ENCODE measurements around the gene RAB13. TPM values are rescaled to one million over a fixed set of nuclear protein-coding genes. Genes with fewer than 3 reads are reported as not detected.

RAB13 gene
- total and polyA plus RNA-seq, 2 of the 8 experiments (the other 6 are each of a cell fraction or from before 2014, with no cell fraction given): 70.5 to 157 TPM

DNA sequence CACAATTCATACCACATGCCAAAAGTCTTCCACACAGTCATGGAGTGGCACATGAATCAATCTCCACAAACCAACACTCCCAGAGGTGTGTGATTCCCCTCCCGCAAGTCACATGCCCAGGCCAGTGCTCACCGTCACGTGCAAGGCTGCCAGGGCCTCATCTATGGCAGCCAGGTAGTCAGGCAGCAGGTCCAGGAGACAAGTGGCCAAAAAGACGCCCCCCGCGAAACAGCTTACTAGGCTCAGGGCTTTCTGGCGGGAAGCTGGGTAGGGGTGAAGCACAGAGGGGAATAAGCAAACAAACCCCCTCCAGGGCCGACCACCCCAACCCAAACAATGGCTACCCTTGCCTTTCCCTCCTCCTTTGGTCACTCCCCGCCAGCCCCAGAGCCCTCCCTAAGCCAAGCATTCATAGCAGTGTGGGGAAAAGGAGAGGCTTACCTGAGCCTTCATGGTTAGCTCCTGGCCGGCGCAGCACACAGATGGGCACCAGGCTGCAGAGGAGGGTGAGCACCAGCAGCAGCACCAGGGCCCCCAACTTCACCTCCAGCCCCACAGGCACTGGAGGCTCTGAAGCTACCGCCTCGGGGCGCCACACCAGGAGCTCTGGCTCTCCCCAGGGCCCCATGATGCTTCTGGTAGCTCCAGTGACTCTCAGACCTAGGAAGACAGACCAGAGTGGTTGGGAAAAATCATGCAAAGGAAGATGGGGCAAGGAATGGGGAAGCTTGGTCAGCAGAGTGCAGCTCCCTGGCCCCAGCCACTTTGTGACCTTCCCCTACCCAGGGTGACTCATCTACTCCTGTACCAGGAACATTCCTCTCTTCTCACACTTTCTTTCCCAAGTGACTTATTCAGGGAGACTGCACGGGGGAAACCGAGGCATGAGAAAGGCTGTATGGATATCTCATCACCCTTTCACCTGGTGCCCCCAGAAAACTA is 23.8 kb downstream of the RAB13 start:
- CTCF ChIA-PET (ENCODE audit: partially characterized antibody): interaction anchor here (1.0 to 2.8 kb wide), 8 partner anchors 9 to 136 kb away, joined by 3 to 19 read pairs (median 4); partner anchors contain the start of genes JTB and RAB13
- WGBS, 2 experiments (ENCODE audit: extremely low coverage in 1 of 2, insufficient coverage in 1 of 2, insufficient read length in 1 of 2, insufficient replicate concordance in 2 of 2, low coverage in 1 of 2, low lambda C conversion rate in 2 of 2, missing lambda C conversion rate in 1 of 2): 17% methylated on average over 16 of the region's 16 CpGs; no CpG with 5 or more reads in 1 of the 2 experiments
- peak overlapping the region; percentile 91 for H2BK5ac ChIP-seq (ENCODE audit: low read depth, low read length)
- no peak overlapping the region for H3K23ac ChIP-seq (ENCODE audit: insufficient read length)
- H3K4me3 ChIP-seq (ENCODE audit: extremely low read depth in 1 of 4, insufficient read depth in 2 of 4, low read depth in 3 of 4, low read length in 4 of 4): peak overlapping the region; percentile 53 to 89 (median 84)
- peak overlapping the region; percentile 71 for H2AK5ac ChIP-seq (ENCODE audit: low read depth, low read length)
- no peak overlapping the region for H2AFZ ChIP-seq (ENCODE audit: low read length)
- H3K23me2 ChIP-seq (ENCODE audit: low read depth, low read length): peaks cover 28% of the 10 kb centered on the region
- peak overlapping the region; percentile 58; the same call in 1 of the 2 replicates for H4K8ac ChIP-seq (ENCODE audit: extremely low read depth, insufficient read depth, low read length)
- peaks cover 7 to 17% (median 12%) of the 10 kb centered on the region in 4 experiments for H3K4me1 ChIP-seq (replicated peaks in 1 of 4; ENCODE audit: control insufficient read depth in 3 of 4, insufficient read depth in 4 of 4, low read length in 3 of 4)
- DNase-seq (ENCODE audit: low read depth in 1 of 2, low spot score in 2 of 2): no peak
- H3K14ac ChIP-seq (ENCODE audit: insufficient read length): no peak overlapping the region
- peaks cover 11 to 26% (median 19%) of the 10 kb centered on the region in 4 experiments for H3K36me3 ChIP-seq (ENCODE audit: control insufficient read depth in 2 of 4, insufficient read depth in 4 of 4, low read length in 3 of 4)
- H3K18ac ChIP-seq (ENCODE audit: extremely low read depth, low read length): peak overlapping the region; percentile 84; the same call in 1 of the 2 replicates
- H3K4ac ChIP-seq (replicated peaks; ENCODE audit: insufficient read length, low read depth, low read length): peak overlapping the region; percentile 44
- peak overlapping the region; percentile 46 for H4K91ac ChIP-seq (replicated peaks; ENCODE audit: insufficient read length, low read length)
- no peaks in the 10 kb centered on the region for H3K9me3 ChIP-seq (ENCODE audit: insufficient read depth in 2 of 2, low read depth in 1 of 2, low read length in 1 of 2)
- peaks cover 18 to 41% of the 10 kb centered on the region in 2 experiments for H3K79me2 ChIP-seq (ENCODE audit: control insufficient read depth in 1 of 2, insufficient read depth in 2 of 2, low read length in 2 of 2)
- H2BK12ac ChIP-seq (ENCODE audit: low read depth, low read length): peak overlapping the region; percentile 75
- H3K79me1 ChIP-seq (ENCODE audit: low read depth, low read length): peaks cover 9% of the 10 kb centered on the region
- no peak overlapping the region for H2BK20ac ChIP-seq (ENCODE audit: low read length)
- peak overlapping the region; percentile 43 for H3K56ac ChIP-seq (replicated peaks; ENCODE audit: insufficient read length, low read depth, low read length)
- POLR2A ChIA-PET (ENCODE audit: partially characterized antibody): interaction anchor here (0.9 to 15.7 kb wide), 19 partner anchors 8 to 328 kb away, joined by 3 to 454 read pairs (median 5); partner anchors contain the start of genes CHTOP, DENND4B, GATAD2B and JTB
- no peak overlapping the region for H2BK120ac ChIP-seq (replicated peaks; ENCODE audit: low read depth, low read length)
- no peak for FAIRE-seq
- peak overlapping the region; percentile 95 to 98 for H3K4me2 ChIP-seq (ENCODE audit: insufficient read depth in 1 of 2, low read depth in 2 of 2, low read length in 2 of 2)
- H4K20me1 ChIP-seq (replicated peaks in 1 of 2; ENCODE audit: control insufficient read depth in 1 of 2, insufficient read depth in 2 of 2, low read length in 2 of 2): peaks cover 2 to 5% of the 10 kb centered on the region in 2 experiments
- no peaks in the 10 kb centered on the region for H3K27me3 ChIP-seq (replicated peaks in 1 of 4; ENCODE audit: control insufficient read depth in 3 of 4, extremely low read depth in 1 of 4, insufficient read depth in 3 of 4, low read length in 3 of 4)
- H3K27ac ChIP-seq (ENCODE audit: low read depth, low read length): peak overlapping the region; percentile 78
- H3K9ac ChIP-seq (replicated peaks in 1 of 4; ENCODE audit: extremely low read depth in 1 of 4, low read depth in 3 of 4, low read length in 3 of 4): peak overlapping the region; percentile 81 to 93 (median 83)
- peak overlapping the region; percentile 54 for H4K5ac ChIP-seq (ENCODE audit: insufficient read length, low read depth, low read length)
- H2BK15ac ChIP-seq (ENCODE audit: low read length): no peak overlapping the region; the same call in 1 of the 2 replicates
- TF ChIP-seq NANOG (IDR thresholded peaks at IDR 0.05; ENCODE audit: insufficient read depth, low read depth, low read length, poor library complexity, severe bottlenecking): no peak
- peak in 1 of 2 experiments; percentile 48; a peak in 2 of 4 replicates for TF ChIP-seq SIN3A (conservative IDR thresholded peaks at IDR 0.05 in 1 of 2, IDR thresholded peaks at IDR 0.05 in 1 of 2; ENCODE audit: low read depth in 1 of 2, low read length in 2 of 2)
- TF ChIP-seq GABPA (IDR thresholded peaks at IDR 0.05; ENCODE audit: borderline replicate concordance, insufficient read depth, low read length): no peak
- TF ChIP-seq SAP30 (IDR thresholded peaks at IDR 0.05; ENCODE audit: insufficient read depth, insufficient replicate concordance, low read length): peak; percentile 71
- TF ChIP-seq, protein P1, sequence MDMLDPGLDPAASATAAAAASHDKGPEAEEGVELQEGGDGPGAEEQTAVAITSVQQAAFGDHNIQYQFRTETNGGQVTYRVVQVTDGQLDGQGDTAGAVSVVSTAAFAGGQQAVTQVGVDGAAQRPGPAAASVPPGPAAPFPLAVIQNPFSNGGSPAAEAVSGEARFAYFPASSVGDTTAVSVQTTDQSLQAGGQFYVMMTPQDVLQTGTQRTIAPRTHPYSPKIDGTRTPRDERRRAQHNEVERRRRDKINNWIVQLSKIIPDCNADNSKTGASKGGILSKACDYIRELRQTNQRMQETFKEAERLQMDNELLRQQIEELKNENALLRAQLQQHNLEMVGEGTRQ (IDR thresholded peaks at IDR 0.05; ENCODE audit: low read length): peak; percentile 81
- peak; percentile 2 for TF ChIP-seq ASH2L (IDR thresholded peaks at IDR 0.05; ENCODE audit: low read length)
- TF ChIP-seq MAFK (IDR thresholded peaks at IDR 0.05; ENCODE audit: low read depth, low read length): no peak
- peak; percentile 44; the same call in 1 of the 2 replicates for TF ChIP-seq YY1 (IDR thresholded peaks at IDR 0.05; ENCODE audit: low read depth, low read length)

All from H1 (cell line).